Stimulated activated CD4-positive, alpha-beta T cell treated with anti-CD3 and anti-CD28 coated beads, TNF-alpha, amount 100 ng/mL, for 4 hours (primary cell): ENCODE measurements around the gene RSRC1.
"Not testable (repeated sequence)": the region's sequence is repeated elsewhere in the genome, so short reads cannot be mapped to it uniquely, and the experiment has no call there.

ENCODE experiments used
- DNase-seq, 3 experiments: peaks; one replicate each; pipeline ENCODE4 v3.0.0-alpha.2; 2020; ENCODE audit warnings: low read depth in 3 of 3

Gene RSRC1

GRCh38 chr3:158402590-158402989 is 292.7 kb downstream of the RSRC1 start:
- no peak for DNase-seq

GRCh38 chr3:158403013-158403412 is 293.1 kb downstream of the RSRC1 start:
- no peak for DNase-seq

GRCh38 chr3:158404131-158404718 is 294.3 kb downstream of the RSRC1 start:
- DNase-seq = no peak

GRCh38 chr3:158405507-158405906 is 295.6 kb downstream of the RSRC1 start:
- no peak for DNase-seq

- DNase-seq = no peak
Observed at GRCh38 chr3:158407844-158408517, 298.1 kb downstream of the RSRC1 start.

- not testable (repeated sequence) for DNase-seq
Observed at GRCh38 chr3:158408518-158408897, 298.6 kb downstream of the RSRC1 start.

GRCh38 chr3:158418035-158418434 is 308.1 kb downstream of the RSRC1 start:
- no peak for DNase-seq

GRCh38 chr3:158419820-158420653 is 310.1 kb downstream of the RSRC1 start:
- DNase-seq = no peak

- DNase-seq = no peak
Observed at GRCh38 chr3:158420654-158421396, 310.9 kb downstream of the RSRC1 start.

GRCh38 chr3:158430448-158430847 is 320.6 kb downstream of the RSRC1 start:
- no peak for DNase-seq

GRCh38 chr3:158430968-158431367 is 321.1 kb downstream of the RSRC1 start:
- DNase-seq = no peak

GRCh38 chr3:158431829-158432228 is 321.9 kb downstream of the RSRC1 start:
- DNase-seq = no peak

- no peak for DNase-seq
Observed at GRCh38 chr3:158434412-158435038, 324.6 kb downstream of the RSRC1 start.

- no peak for DNase-seq
Observed at GRCh38 chr3:158443632-158444031, 333.7 kb downstream of the RSRC1 start.

- DNase-seq = no peak
Observed at GRCh38 chr3:158447408-158447807, 337.5 kb downstream of the RSRC1 start.

- no peak for DNase-seq
Observed at GRCh38 chr3:158451405-158452055, 341.6 kb downstream of the RSRC1 start.

- no peak for DNase-seq
Observed at GRCh38 chr3:158452334-158452733, 342.4 kb downstream of the RSRC1 start.

- no peak for DNase-seq
Observed at GRCh38 chr3:158453004-158453403, 343.1 kb downstream of the RSRC1 start.

- DNase-seq = no peak
Observed at GRCh38 chr3:158453865-158454264, 344.0 kb downstream of the RSRC1 start.

GRCh38 chr3:158455406-158455805 is 345.5 kb downstream of the RSRC1 start:
- no peak for DNase-seq

- DNase-seq = no peak
Observed at GRCh38 chr3:158456114-158456513, 346.2 kb downstream of the RSRC1 start.
